IPS-20b (cell line): ENCODE data around the gene SHISA7.
"Not testable (repeated sequence)": the region's sequence is repeated elsewhere in the genome, so short reads cannot be mapped to it uniquely, and the experiment has no call there.

Experiments used
- H3K27ac ChIP-seq: one replicate; pipeline ENCODE4 v1.5.1; 2013; ENCODE audit warnings: low read length
- H3K27me3 ChIP-seq: 2 replicates; pipeline ENCODE4 v1.6.1; 2013; ENCODE audit warnings: mild to moderate bottlenecking, low read length, inconsistent platforms; ENCODE audit not compliant: insufficient read depth
- H3K36me3 ChIP-seq: 2 replicates; pipeline ENCODE4 v1.6.1; 2013; ENCODE audit warnings: low read depth, mild to moderate bottlenecking, inconsistent platforms, low read length, moderate library complexity; ENCODE audit not compliant: insufficient read depth
- H3K4me1 ChIP-seq: 2 replicates; pipeline ENCODE4 v1.6.1; 2013; ENCODE audit warnings: mild to moderate bottlenecking, control low read depth, inconsistent platforms, low read length, moderate library complexity; ENCODE audit not compliant: insufficient read depth
- H3K4me3 ChIP-seq: 2 replicates; pipeline ENCODE4 v1.5.1; 2013; ENCODE audit warnings: mild to moderate bottlenecking, low read length, inconsistent platforms
- H3K9ac ChIP-seq: 2 replicates; pipeline ENCODE4 v1.6.1; 2013; ENCODE audit warnings: low read depth, mild to moderate bottlenecking, inconsistent platforms, low read length, moderate library complexity
- H3K9me3 ChIP-seq: 2 replicates; pipeline ENCODE4 v1.6.1; 2013; ENCODE audit warnings: mild to moderate bottlenecking, low read depth, low read length, inconsistent platforms; ENCODE audit not compliant: insufficient read depth

The SHISA7 gene

DNA sequence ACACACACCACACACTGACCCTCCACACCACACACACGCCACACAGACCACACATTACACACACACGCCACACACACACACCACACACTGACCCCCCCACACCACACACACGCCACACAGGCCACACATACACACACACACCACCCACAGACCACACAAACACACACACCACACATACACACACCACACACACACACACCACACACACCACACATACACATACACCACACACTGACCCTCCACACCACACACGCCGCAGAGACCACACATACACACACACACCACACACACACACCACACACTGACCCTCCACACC lies 5.0 kb upstream of the SHISA7 start:
- H3K4me1 ChIP-seq, H3K27ac ChIP-seq, H3K36me3 ChIP-seq, H3K9ac ChIP-seq, H3K4me3 ChIP-seq, H3K9me3 ChIP-seq: not testable (repeated sequence)
- H3K27me3 ChIP-seq, result peaks cover 95% of the 10 kb centered on the region

GRCh38 chr19:55447421-55448174 lies 4.5 kb upstream of the SHISA7 start:
- no peak overlapping the region for H3K27ac ChIP-seq
- H3K4me1 ChIP-seq, result peaks cover 2% of the 10 kb centered on the region; the same call in 1 of the 2 replicates
- no peaks in the 10 kb centered on the region; the same call in 1 of the 2 replicates for H3K9me3 ChIP-seq
- no peak overlapping the region for H3K9ac ChIP-seq
- H3K27me3 ChIP-seq, result peaks cover 100% of the 10 kb centered on the region
- no peak overlapping the region for H3K4me3 ChIP-seq
- no peaks in the 10 kb centered on the region for H3K36me3 ChIP-seq

DNA sequence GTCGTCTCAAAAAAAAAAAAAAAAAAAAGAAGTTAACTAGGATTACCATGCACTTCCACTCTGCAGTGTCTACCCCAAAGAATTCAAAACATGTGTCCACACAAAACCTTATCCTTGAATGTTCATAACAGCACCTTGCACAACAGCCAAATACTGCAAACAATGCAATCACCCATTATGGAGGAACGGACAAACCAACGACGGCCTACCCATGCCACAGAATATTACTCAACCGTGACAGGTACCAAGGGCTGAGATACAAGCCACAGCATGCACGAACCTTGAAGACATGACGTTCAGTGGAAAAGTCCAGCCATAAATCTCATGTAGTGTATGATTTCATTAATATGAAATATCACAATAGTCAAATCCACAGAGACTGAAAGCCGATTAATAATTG lies 3.0 kb upstream of the SHISA7 start:
- no peak overlapping the region for H3K9ac ChIP-seq
- peaks cover 100% of the 10 kb centered on the region for H3K27me3 ChIP-seq
- H3K27ac ChIP-seq, result no peak overlapping the region
- H3K4me3 ChIP-seq, result no peak overlapping the region
- no peaks in the 10 kb centered on the region for H3K36me3 ChIP-seq
- no peaks in the 10 kb centered on the region; the same call in 1 of the 2 replicates for H3K9me3 ChIP-seq
- peaks cover 5% of the 10 kb centered on the region; the same call in 1 of the 2 replicates for H3K4me1 ChIP-seq

- no peak overlapping the region for H3K27ac ChIP-seq
- peaks cover 8% of the 10 kb centered on the region; the same call in 1 of the 2 replicates for H3K4me1 ChIP-seq
- no peaks in the 10 kb centered on the region; the same call in 1 of the 2 replicates for H3K9me3 ChIP-seq
- no peak overlapping the region for H3K9ac ChIP-seq
- no peak overlapping the region for H3K4me3 ChIP-seq
- H3K36me3 ChIP-seq, result no peaks in the 10 kb centered on the region
- H3K27me3 ChIP-seq, result peaks cover 100% of the 10 kb centered on the region
Measured at GRCh38 chr19:55444646-55445045, 1.5 kb upstream of the SHISA7 start.

DNA sequence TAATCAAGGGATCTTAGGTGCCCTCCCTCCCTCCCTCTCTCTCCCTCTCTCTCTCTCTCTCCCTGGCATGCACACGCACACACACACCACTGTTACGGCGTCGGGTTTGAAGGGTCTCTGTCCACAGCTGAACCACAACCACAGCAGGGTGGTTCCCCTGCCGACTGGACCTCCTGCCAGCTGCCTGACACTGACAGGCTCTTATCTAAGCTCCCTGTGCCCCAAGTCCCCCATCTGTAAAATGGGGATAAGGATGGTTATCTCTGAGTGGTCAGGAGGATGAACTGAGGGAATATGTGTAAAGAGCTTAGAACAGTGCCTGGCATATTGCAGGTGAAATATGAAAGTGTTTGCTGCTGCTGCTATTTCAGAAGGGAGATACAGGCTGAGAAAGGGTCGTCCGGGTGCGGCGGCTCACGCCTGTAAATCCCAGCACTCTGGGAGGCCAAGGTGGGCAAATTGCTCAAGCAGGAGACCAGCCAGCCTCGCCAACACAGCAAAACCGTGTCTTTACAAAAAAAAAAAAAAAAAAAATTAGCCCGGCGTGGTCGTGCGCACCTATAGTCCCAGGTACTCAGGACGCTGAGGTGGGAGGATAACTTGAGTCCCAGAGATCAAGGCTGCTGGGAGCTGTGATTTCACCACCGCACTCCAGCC lies 852 bp upstream of the SHISA7 start:
- H3K9ac ChIP-seq, result no peak overlapping the region
- H3K4me3 ChIP-seq, result no peak overlapping the region
- no peaks in the 10 kb centered on the region; the same call in 1 of the 2 replicates for H3K9me3 ChIP-seq
- peaks cover 8% of the 10 kb centered on the region; the same call in 1 of the 2 replicates for H3K4me1 ChIP-seq
- H3K27me3 ChIP-seq, result peaks cover 100% of the 10 kb centered on the region
- H3K27ac ChIP-seq, result no peak overlapping the region
- no peaks in the 10 kb centered on the region for H3K36me3 ChIP-seq

DNA sequence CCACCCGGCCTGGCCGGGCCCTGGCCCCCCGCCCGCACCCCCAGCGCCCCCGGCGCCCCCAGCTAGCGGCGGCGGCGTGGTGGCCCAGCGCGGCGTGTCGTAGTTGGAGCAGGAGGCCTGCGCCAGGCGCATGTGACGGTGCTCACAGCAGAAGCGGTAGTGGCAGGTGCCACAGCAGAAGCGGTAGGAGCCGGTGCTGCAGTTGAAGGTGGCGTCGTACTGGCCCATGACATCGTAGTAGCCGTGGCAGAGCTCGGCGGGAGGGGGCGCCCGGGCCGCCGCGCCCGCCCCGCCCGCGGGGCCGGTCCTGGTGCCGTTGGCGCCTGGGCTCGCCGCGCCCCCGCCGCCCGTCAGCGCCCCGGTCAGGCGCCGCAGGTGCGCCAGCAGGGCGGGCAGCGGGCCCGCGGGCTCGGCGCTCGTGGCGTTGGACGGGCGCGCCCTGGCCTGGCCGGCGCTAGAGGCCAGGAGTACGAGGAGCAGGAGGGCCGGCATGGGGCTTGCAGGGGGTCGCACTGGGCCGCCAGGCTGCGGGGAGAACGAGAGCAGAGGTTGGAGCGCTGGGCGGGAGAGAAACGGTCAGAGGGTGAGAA lies 633 bp downstream of the SHISA7 start:
- Histone ChIP-seq H3K27me3 (peaks cover 97% of the 10 kb centered on the region), H3K4me3 (no peak overlapping the region; the same call in 1 of the 2 replicates), H3K9ac (no peak overlapping the region)

GRCh38 chr19:55441692-55442321 lies 1.3 kb downstream of the SHISA7 start:
- H3K27me3 ChIP-seq, result peaks cover 95% of the 10 kb centered on the region
- H3K4me1 ChIP-seq, result peaks cover 8% of the 10 kb centered on the region; the same call in 1 of the 2 replicates

More for the DNA sequence above, 633 bp downstream of the SHISA7 start:
- Histone ChIP-seq H3K9me3 (no peaks in the 10 kb centered on the region; the same call in 1 of the 2 replicates), H3K27ac (no peak overlapping the region), H3K36me3 (no peaks in the 10 kb centered on the region), H3K4me1 (peaks cover 8% of the 10 kb centered on the region; the same call in 1 of the 2 replicates)

GRCh38 chr19:55441319-55441691 lies 1.8 kb downstream of the SHISA7 start:
- Histone ChIP-seq H3K4me1 (peaks cover 8% of the 10 kb centered on the region; the same call in 1 of the 2 replicates), H3K4me3 (peak overlapping the region; percentile 63; the same call in 1 of the 2 replicates), H3K9ac (no peak overlapping the region), H3K36me3 (no peaks in the 10 kb centered on the region), H3K27me3 (peaks cover 92% of the 10 kb centered on the region), H3K9me3 (no peaks in the 10 kb centered on the region; the same call in 1 of the 2 replicates), H3K27ac (no peak overlapping the region)

More at GRCh38 chr19:55441692-55442321, 1.3 kb downstream of the SHISA7 start:
- Histone ChIP-seq H3K9me3 (no peaks in the 10 kb centered on the region; the same call in 1 of the 2 replicates), H3K27ac (no peak overlapping the region), H3K9ac (no peak overlapping the region), H3K36me3 (no peaks in the 10 kb centered on the region), H3K4me3 (peak overlapping the region; percentile 63; the same call in 1 of the 2 replicates)

GRCh38 chr19:55440411-55441105 lies 2.5 kb downstream of the SHISA7 start:
- peak overlapping the region; percentile 63; the same call in 1 of the 2 replicates for H3K4me3 ChIP-seq
- H3K9me3 ChIP-seq, result no peaks in the 10 kb centered on the region
- H3K4me1 ChIP-seq, result peaks cover 8% of the 10 kb centered on the region; the same call in 1 of the 2 replicates
- no peak overlapping the region for H3K27ac ChIP-seq
- no peak overlapping the region for H3K9ac ChIP-seq
- H3K36me3 ChIP-seq, result no peaks in the 10 kb centered on the region
- peaks cover 85% of the 10 kb centered on the region for H3K27me3 ChIP-seq

GRCh38 chr19:55439052-55439451 lies 4.0 kb downstream of the SHISA7 start:
- no peak overlapping the region for H3K4me3 ChIP-seq
- peaks cover 76% of the 10 kb centered on the region for H3K27me3 ChIP-seq
- peaks cover 8% of the 10 kb centered on the region; the same call in 1 of the 2 replicates for H3K4me1 ChIP-seq
- no peaks in the 10 kb centered on the region for H3K9me3 ChIP-seq
- H3K9ac ChIP-seq, result no peak overlapping the region
- no peaks in the 10 kb centered on the region for H3K36me3 ChIP-seq
- no peak overlapping the region for H3K27ac ChIP-seq

- Histone ChIP-seq H3K4me3 (no peak overlapping the region), H3K27me3 (peaks cover 70% of the 10 kb centered on the region)
Measured at GRCh38 chr19:55437410-55437809, 5.7 kb downstream of the SHISA7 start.

More at GRCh38 chr19:55437410-55437809, 5.7 kb downstream of the SHISA7 start:
- Histone ChIP-seq H3K9me3 (no peaks in the 10 kb centered on the region), H3K27ac (no peak overlapping the region), H3K36me3 (no peaks in the 10 kb centered on the region), H3K4me1 (peaks cover 8% of the 10 kb centered on the region; the same call in 1 of the 2 replicates), H3K9ac (no peak overlapping the region)
